Testis (tissue), 3 donors: ENCODE data around the gene IMMP2L. TPM values are rescaled to one million over a fixed set of nuclear protein-coding genes. Genes with fewer than 3 reads are reported as not detected.

Experiments
- DNase-seq: peaks from one replicate; pipeline ENCODE4 v3.0.0-alpha.2; 2019
- H3K27ac ChIP-seq, 2 donors: fragments of 200-600 bp; sonication (generic); one replicate each; pipeline ENCODE4 v1.5.1; 2019
- H3K27me3 ChIP-seq: fragments of 200-600 bp; sonication (generic); one replicate; pipeline ENCODE4 v1.5.1; 2019
- H3K36me3 ChIP-seq: fragments of 200-600 bp; sonication (generic); one replicate; pipeline ENCODE4 v1.5.1; 2017; ENCODE audit warnings: low read depth; ENCODE audit errors: missing control alignments
- H3K4me1 ChIP-seq: fragments of 200-600 bp; sonication (generic); one replicate; pipeline ENCODE4 v1.5.1; 2019
- H3K4me3 ChIP-seq, 2 donors: fragments of 200-600 bp; sonication (generic); one replicate each; pipeline ENCODE4 v1.5.1; 2017 to 2019
- H3K9me3 ChIP-seq: fragments of 200-600 bp; sonication (generic); one replicate; pipeline ENCODE4 v1.5.1; 2017
- POLR2A ChIP-seq: fragments of 450-650 bp; IDR thresholded peaks from one replicate; pipeline ENCODE4 v1.6.1; 2017; ENCODE audit warnings: antibody characterized with exemption, mild to moderate bottlenecking, moderate library complexity
- WGBS, 2 donors: methylation state at CpG; one replicate each; pipeline ENCODE4 v1.1.5; 2018; 5-methylcytosine and 5-hydroxymethylcytosine counted together
- intact Hi-C: fragments of 100-400 bp; cut with DNase I; formaldehyde crosslinking; loops from one replicate; pipeline ENCODE4 v1.15.1; 2023; ENCODE audit warnings: low total_unique reads
- polyA plus RNA-seq: library from polyadenylated mRNA; stranded (reverse); fragments of 350-450 nt; fragmentation: Illumina TruSeq; extraction: RNeasy Lipid Tissue Mini Kit (QIAGEN cat#74804); gene quantifications from one replicate; pipeline ENCODE4 v1.2.3, GENCODE V29; 2014; ENCODE audit warnings: low read depth, low replicate concordance; ENCODE audit not compliant: insufficient read depth
- total RNA-seq, 2 donors: library from RNA; depleted of rRNA; stranded (reverse); fragments of >200 nt; gene quantifications; one replicate each; pipeline ENCODE4 v1.2.3, GENCODE V29; 2016
- TF ChIP-seq, protein P1 (sequence below), 3 experiments: fragments of 450-650 bp in 2 of 3; fragments of 200-600 bp in 1 of 3; sonication (generic) in 1 of 3; IDR thresholded peaks; one replicate each; pipeline ENCODE4 v1.5.1; 2016 to 2019; ENCODE audit warnings: antibody characterized with exemption in 3 of 3, mild to moderate bottlenecking in 2 of 3, moderate library complexity in 1 of 3

Gene IMMP2L
- total and polyA plus RNA-seq, 3 donors from 2014 or later, result 10.7 to 12.4 (median 11.2) TPM

DNA sequence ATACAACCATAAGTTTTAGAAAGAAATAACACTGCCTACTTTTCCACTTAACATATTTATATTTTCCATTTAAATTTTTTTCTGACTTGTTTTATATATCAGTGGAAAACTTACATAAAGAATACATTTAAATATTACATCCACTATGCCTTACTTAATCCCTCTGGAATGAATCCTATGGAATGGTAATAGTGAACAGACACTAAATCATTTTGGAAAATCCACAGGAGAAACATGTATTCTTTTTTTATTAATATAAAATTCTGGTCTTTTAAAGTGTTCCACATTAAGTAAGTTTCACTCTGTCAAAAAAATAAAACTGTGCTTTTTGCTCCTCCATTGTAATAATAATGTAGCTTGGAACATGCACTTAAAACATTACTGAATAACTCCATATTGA lies 708.1 kb downstream of the IMMP2L start:
- TF ChIP-seq, protein P1, sequence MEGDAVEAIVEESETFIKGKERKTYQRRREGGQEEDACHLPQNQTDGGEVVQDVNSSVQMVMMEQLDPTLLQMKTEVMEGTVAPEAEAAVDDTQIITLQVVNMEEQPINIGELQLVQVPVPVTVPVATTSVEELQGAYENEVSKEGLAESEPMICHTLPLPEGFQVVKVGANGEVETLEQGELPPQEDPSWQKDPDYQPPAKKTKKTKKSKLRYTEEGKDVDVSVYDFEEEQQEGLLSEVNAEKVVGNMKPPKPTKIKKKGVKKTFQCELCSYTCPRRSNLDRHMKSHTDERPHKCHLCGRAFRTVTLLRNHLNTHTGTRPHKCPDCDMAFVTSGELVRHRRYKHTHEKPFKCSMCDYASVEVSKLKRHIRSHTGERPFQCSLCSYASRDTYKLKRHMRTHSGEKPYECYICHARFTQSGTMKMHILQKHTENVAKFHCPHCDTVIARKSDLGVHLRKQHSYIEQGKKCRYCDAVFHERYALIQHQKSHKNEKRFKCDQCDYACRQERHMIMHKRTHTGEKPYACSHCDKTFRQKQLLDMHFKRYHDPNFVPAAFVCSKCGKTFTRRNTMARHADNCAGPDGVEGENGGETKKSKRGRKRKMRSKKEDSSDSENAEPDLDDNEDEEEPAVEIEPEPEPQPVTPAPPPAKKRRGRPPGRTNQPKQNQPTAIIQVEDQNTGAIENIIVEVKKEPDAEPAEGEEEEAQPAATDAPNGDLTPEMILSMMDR (IDR thresholded peaks at IDR 0.05), result no peak
- no peak for TF ChIP-seq POLR2A
- Histone ChIP-seq H3K4me1 (no peaks in the 10 kb centered on the region), H3K9me3 (no peaks in the 10 kb centered on the region), H3K27me3 (no peaks in the 10 kb centered on the region), H3K36me3 (no peaks in the 10 kb centered on the region), H3K4me3 (no peak overlapping the region), H3K27ac (no peak overlapping the region)
- intact Hi-C loops, result no loop called here
- DNase-seq, result no peak

DNA sequence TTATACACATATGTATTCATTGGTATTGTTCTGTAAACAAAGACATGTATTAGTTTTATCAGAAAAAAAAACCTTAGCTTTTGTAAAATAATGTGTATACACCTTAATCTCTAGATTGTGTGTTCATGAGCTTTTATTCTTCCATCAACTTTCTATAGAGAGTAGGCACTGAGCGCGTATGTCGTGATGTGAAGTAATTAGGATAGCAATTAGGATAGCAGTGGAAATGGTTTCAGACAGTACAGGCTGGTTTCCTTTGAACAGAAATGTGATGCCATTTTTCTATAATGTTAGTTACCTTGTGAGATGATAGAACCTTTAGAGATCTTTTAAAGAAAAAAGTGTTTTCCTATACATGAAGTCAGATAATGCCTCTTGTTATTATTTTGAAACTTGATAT lies 709.0 kb downstream of the IMMP2L start:
- intact Hi-C loops, result no loop called here
- Histone ChIP-seq H3K27ac (no peak overlapping the region), H3K27me3 (no peaks in the 10 kb centered on the region), H3K36me3 (no peaks in the 10 kb centered on the region), H3K9me3 (no peaks in the 10 kb centered on the region), H3K4me3 (no peak overlapping the region), H3K4me1 (no peaks in the 10 kb centered on the region)
- no peak for TF ChIP-seq POLR2A
- TF ChIP-seq, protein P1 (IDR thresholded peaks at IDR 0.05), result no peak
- WGBS, 2 donors, result 81 to 97% methylated on average over 3 of the region's 3 CpGs
- DNase-seq, result no peak

DNA sequence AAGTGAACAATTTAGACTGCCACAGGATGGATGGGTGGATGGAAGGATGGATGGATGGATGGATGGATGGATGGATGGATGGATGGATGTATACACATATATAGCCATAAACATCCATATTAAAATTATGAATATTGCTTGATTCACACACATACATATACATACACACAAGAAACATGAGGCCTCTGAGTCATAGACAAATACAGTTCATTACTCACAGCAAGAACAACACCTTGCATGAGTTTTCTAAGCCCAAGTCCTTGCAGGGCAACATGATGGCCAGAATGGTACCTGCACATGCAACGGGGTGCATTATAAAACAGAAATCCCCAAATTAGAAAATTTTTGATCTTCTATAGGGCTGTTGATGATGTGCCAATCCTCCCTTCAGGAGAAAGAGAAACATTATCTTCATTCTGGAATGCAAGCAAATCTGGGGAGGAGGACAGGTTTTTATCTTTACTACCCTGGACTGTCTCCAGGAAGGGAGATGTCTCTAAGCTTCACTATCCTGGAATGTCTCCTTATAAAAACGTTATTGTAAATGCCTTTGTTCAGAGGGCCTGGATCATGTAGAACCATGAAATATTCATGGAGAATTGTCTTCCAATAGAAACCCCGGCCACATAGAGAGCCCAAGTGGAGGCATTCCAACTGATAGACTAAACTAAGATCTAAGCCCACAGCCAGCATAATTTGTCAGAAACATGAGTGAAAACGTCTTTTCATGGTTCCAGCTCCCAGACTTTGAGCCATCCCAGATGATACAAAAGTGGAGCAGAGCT lies 709.9 kb downstream of the IMMP2L start:
- H3K36me3 ChIP-seq, result no peaks in the 10 kb centered on the region
- 29 to 45% methylated on average over 4 of the region's 4 CpGs for WGBS, 2 donors
- H3K27me3 ChIP-seq, result no peaks in the 10 kb centered on the region
- no peaks in the 10 kb centered on the region for H3K4me1 ChIP-seq
- no peak overlapping the region for H3K4me3 ChIP-seq
- intact Hi-C loops, result no loop called here
- no peak overlapping the region for H3K27ac ChIP-seq
- no peak for DNase-seq
- TF ChIP-seq, protein P1 (IDR thresholded peaks at IDR 0.05), result no peak
- TF ChIP-seq POLR2A, result no peak
- no peaks in the 10 kb centered on the region for H3K9me3 ChIP-seq

DNA sequence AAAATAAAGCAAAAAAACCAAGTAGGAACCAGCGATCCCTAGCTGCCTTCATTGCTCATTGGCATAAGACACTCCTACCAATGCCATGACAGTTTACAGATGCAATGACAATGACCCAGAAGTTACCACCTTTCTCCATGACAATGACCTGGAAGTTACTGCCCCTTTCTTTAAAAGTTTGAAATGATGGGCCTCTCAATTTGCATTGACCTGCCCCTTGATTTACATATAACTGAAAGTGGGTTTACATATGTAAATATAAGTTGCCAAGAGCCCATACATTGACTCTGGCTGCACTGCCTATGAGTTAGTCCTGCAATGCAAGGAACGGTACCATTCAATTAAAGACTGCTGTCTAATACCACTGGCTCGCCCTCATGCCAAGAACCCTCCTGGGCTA lies 712.1 kb downstream of the IMMP2L start:
- intact Hi-C loops, result no loop called here
- no peak for TF ChIP-seq POLR2A
- Histone ChIP-seq H3K36me3 (no peaks in the 10 kb centered on the region), H3K9me3 (no peaks in the 10 kb centered on the region), H3K4me1 (no peaks in the 10 kb centered on the region), H3K27me3 (no peaks in the 10 kb centered on the region), H3K27ac (no peak overlapping the region), H3K4me3 (no peak overlapping the region)
- 92 to 99% methylated on average over 3 of the region's 3 CpGs for WGBS, 2 donors
- no peak for DNase-seq

DNA sequence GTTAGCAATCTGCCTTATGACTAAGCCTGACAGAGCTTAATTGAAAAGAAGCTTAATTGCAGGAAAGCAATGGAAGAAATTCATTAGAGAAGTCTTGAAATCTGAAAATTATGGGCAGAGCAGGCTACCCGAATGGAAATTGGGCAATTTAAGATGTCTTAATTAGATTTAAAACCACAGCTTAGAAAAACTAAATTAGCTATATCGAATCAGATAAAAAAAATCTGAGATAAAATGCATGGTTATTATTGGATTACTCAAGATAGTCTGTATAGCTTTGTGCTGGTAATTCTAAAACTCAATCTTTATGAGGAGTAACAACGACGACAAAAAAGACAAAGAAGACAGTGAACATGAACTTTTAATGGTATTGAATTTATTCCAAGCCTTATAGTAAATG lies 719.5 kb downstream of the IMMP2L start:
- no peak for DNase-seq
- Histone ChIP-seq H3K27ac (no peak overlapping the region), H3K4me1 (no peaks in the 10 kb centered on the region), H3K36me3 (no peaks in the 10 kb centered on the region), H3K4me3 (no peak overlapping the region), H3K9me3 (no peaks in the 10 kb centered on the region), H3K27me3 (no peaks in the 10 kb centered on the region)
- TF ChIP-seq, protein P1 (IDR thresholded peaks at IDR 0.05), result no peak
- no peak for TF ChIP-seq POLR2A
- intact Hi-C loops, result no loop called here
- WGBS, 2 donors, result 92 to 93% methylated on average over 4 of the region's 4 CpGs
